ENCODE data around the gene BEND7. TPM values are rescaled to one million over a fixed set of nuclear protein-coding genes. Genes with fewer than 3 reads are reported as not detected.
"Not testable (repeated sequence)": the region's sequence is repeated elsewhere in the genome, so short reads cannot be mapped to it uniquely, and the experiment has no call there.

BEND7 gene
- total RNA-seq, 1 donor from 2014 or later: 22.5 TPM

DNA sequence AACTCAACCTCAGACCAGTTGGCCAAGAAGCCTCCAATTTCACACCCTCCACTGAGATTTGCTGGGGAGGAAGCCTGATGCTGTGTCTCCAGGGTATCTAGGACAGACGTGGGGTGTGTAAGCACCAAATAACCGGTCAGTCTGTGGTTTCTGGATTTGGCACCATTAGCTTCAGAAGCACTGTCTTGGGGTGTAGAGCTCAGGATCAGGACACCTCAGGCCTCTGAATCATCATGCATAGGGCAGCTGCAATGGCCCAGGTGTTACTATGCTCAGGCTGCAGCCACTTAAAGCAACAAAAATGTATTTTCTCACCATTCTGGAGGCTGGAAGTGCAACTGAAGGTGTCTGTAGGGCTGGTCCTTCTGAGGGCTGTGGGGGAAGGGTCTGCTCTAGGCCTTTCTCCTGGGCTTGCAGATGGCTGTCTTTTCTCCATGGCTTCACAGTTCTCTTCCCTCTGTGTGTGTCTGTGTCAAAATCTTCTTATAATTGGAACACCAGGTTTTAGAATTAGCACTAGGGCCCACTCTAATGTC is 107.4 kb downstream of the BEND7 start:
- no peak for DNase-seq (ENCODE audit: low spot score)

DNA sequence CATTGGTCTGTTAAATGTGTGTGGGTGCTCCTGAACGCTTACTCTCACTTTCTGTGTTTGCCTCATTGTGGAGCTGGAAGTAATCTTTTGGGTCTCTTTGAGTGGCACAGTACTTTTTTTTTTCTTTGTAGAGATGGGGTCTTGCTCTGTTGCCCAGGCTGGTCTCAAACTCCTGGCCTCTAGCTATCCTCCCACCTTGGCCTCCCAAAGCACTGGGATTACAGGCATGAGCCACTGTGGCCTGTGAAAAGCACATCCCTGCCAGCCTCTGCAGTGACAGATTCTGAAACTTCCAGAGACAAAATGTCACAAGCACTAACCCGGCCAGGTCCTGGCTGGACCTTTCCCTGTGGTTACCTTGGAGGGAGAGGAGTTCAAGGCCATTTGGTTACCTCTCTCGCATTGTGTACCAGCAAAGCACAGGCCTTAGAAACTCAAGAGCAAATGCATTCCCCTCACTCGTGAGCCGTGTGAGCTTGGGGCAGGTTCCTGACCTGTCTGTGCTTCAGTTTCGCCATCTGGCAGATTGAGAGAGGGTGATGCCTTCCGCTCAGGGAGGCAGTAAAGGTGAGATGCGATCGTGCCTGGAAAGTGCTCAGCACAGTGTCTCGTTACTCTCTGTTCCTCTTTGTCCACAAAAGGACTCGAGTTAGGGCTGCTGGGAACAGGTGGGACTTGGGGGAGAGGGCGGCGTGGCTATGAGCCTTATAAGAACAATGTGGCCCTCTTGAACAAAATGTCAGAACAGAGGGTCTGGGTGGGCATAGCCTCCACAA is 108.1 kb downstream of the BEND7 start:
- DNase-seq (ENCODE audit: low spot score): no peak

DNA sequence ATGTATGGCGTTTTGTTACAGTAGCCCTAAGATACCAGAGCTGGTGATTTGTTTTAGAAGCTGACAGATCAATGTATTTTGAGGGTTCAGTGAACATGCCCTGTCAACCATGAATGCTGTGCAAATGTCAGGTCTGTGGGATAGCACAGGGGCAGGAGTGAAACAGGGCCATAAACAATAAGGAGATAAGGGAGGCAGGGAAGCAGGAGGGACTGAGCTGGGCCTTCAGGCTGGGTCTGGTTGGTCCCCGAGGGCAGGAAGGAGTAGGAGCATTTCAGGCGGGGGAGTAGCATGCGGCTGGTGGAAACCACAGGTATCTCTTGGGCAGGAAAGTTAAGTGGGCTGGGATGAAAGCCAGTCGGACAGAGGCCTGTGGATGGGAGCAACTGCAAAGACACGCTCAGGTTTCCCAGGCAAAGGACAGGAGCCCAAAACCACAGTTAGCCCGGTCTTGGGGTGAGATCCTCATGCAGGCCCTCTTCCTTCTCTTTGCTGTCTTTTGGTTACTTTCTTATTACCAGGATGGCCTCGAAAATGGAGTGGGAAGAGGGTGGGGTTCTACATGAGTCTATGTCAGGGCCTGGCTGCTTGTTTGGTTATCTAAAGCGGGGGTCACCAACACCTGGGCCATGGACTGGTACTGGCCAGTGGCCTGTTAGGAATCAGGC is 111.2 kb downstream of the BEND7 start:
- no peak for DNase-seq (ENCODE audit: low spot score)

DNA sequence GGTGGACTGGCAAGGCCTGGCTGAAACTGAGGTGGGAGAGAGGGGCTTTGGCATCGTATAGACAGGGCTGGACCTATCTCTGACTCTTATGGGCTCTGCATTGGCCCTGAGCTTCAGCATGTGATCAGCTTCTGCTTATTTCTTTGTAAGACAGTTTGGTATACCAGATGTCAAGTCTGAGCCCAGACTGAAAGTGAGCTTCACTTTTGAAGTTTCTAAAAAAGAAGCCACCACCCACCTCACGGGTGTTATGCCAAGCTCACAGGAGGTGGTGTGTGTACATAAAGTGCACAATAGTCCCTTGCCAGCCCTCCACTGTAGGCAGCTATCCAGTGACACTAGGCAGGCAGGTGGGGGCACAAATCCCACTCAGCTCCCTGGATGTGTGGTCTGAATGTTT is 112.1 kb downstream of the BEND7 start:
- DNase-seq (ENCODE audit: low spot score): no peak

DNA sequence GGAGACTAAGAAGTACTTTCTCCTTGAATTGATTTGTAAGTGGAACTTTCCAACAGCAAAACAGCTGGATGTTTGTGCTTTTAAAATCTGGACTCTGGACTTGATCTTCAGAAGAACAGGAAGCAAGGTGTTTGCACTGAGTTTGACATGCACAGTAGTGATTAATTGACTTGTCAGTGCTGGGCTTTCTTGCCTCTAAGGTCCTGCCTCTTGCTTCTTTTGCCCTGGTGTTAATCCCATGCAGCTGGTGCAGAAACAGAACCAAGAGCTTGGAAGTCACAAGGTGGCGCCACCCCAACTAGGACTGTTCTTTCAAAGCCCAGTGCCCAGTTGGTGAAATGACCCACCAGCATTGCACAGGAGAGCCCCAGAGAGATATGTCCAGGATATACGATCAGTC is 114.0 kb downstream of the BEND7 start:
- no peak for DNase-seq (ENCODE audit: low spot score)

DNA sequence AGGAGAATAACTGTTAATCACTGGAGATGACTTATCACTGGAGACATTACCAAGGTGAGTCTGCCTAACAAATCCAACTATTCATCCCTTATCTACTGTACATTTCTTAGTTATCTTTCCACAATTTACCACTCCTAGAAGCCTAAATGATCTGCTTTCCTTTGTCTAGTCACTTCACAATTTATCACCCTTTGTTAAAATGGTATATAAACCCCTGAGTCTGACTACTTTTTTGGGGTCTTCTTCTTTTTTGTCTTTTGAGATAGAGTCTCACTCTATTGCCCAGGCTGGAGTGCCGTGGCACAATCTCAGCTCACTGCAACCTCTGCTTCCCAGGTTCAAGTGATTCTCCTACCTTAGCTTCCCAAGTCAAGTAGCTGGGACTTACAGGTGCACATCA is 114.7 kb downstream of the BEND7 start:
- DNase-seq (ENCODE audit: low spot score): no peak

DNA sequence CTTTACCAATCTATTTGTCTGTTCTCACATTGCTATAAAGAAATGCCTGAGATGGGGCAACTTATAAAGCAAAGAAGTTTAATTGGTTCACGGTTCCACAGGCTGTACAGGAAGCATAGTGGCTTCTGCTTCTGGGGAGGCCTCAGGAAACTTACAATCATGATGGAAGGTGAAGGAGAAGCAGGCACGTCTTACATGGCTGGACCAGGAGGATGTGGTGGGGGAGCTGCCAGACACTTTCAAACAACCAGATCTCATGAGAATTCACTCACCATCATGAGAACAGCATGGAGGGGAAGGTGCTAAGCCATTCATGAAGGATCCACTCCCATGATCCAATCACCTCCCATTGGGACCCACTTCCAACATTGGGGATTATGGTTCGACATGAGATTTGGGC is 115.9 kb downstream of the BEND7 start:
- DNase-seq (ENCODE audit: low spot score): peak; percentile 15

DNA sequence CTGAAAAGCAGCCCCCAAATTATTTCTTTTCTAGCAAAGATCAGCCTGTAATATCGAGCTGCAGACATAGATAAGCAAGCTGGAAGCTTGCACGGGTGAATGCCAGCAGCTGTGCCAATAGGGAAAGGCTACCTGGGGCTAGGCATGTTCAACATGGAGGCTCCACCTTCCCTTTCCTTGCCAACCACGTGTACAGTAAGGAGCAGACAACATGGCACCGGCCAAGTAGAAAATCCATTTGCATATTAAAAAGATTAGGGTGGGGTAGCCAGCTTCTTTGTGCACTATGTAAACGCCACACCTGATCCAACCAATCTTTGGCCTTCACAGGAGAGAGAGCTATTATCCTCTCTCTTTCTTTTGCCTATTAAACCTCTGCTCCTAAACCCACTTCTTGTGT is 124.0 kb downstream of the BEND7 start:
- no peak for DNase-seq (ENCODE audit: low spot score)

DNA sequence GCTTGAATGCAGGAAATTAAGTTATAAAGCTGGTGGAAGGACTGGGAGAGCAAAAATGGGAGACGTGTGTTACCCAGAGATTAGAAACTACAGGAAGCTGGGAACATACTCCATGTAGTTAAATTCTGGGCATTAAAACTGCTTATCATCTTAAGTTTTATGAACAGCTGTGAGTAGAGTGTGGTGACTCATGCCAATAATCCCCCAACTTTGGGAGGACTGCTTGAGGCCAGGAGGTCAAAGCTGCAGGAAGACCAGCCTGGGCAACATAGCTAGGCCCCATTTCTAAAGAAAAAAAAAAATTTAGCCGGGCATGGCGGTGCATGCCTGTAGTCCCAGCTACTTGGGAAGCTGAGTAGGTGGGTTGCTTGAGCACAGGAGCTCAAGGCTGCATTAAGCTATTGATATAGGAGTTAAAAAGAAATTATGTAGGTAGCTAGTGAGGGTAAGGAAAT is 124.5 kb downstream of the BEND7 start:
- DNase-seq (ENCODE audit: low spot score): no peak

DNA sequence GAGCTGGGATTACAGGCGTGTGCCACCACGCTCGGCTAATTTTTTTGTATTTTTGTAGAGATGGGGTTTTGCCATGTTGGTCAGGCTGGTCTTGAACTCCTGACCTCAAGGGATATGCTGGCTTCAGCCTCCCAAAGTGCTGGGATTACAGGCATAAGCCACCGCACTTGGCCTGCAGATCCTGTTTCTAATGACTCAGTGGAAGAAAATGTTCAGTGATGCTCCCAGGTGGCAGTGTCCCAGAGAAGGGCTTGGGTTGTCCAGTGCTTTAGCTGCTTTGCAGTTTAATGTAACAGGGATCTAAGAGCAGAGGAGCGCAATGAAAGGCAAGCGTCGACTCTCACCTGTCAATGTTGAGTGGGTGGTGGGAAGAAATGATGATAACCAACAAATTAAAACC is 125.4 kb downstream of the BEND7 start:
- DNase-seq (ENCODE audit: low spot score): not testable (repeated sequence)

DNA sequence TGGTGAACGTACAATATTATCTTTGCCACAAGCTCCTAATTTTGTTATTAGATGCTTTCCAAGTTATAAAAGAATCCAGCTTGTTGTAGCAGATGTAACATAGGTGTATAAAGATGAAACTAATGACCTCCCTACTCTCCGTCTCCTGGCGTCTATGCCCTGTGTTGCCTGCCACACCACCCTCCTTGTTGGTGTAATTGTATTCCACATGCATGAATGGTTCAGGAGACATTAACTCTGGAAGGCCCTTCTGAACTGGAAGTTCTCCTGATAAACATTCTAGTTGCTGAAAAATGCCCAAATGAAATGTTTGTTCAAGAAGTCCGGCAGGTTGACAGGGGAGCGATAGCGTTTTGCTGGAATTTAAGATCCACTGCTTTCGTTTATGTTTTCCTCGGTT is 126.8 kb downstream of the BEND7 start:
- no peak for DNase-seq (ENCODE audit: low spot score)

DNA sequence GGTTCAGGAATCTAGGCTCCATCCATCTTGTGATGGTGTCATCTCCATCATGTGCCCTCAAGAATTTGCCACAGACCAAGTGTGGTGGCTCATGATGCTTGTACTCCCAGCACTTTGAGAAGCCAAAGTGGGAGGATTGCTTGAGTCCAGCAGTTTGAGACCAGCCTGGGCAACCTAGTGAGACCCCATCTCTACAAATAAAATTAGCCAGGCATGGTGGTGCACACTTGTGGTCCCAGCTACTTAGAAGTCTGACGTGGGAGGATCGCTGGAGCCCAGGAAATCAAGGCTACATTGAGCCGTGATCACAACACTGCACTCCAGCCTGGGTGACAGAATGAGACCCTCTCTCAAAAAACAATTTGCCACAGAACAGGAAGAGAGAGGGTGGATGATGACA is 127.7 kb downstream of the BEND7 start:
- no peak for DNase-seq (ENCODE audit: low spot score)

DNA sequence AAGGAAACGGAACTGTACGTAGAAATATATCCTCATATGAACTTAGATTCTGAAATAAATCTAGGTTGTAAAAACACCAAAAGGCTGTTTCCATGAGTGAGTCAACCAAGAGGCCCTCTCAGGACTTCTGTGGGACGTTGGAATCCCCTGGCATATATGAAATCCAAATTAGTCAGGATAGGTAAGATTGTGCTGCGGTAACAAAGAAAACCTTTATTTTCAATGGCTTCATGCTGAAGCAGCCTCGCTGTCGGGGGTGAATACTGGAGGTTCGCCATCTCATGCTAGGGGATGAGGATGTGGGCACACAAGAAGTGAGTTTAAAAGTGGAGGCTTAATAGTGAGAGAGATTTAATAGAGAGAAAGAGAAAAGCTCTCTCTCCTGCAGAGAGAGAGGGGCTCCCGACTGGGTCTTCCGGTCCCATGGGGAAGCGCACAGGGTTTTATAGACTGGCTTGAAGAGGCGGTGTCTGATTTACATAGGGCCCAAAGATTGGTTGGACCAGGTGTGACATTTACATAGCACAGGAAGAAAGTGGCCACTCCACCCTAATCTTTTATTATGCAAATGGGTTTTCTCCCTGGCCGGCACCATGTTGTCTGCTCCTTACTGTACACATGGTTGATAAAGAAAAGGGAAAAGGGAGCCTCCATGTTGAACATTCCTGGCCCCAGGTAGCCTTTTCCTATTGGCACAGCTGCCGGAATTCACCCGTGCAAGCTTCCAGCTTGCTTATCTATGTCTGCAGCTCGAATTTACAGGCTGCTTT is 128.4 kb downstream of the BEND7 start:
- no peak for DNase-seq (ENCODE audit: low spot score)

DNA sequence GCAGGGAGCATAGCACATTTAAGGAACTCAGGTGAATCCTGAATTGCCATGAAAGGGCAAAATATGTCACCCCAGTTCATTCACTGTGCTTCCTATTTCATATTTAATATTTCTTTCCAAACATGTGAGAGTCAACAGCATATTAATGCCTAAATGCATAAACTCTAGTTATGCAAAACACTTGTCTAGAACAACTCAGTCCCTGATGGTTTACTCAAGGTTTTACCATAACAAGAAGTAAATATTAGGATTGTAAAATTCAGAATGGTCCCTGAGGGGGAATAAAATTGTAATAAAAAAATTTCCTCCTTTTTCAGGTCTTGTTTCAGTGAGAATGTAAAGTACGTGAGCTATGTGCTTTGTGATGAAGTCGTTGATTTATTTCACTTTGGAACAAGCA is 129.1 kb downstream of the BEND7 start:
- no peak for DNase-seq (ENCODE audit: low spot score)

DNA sequence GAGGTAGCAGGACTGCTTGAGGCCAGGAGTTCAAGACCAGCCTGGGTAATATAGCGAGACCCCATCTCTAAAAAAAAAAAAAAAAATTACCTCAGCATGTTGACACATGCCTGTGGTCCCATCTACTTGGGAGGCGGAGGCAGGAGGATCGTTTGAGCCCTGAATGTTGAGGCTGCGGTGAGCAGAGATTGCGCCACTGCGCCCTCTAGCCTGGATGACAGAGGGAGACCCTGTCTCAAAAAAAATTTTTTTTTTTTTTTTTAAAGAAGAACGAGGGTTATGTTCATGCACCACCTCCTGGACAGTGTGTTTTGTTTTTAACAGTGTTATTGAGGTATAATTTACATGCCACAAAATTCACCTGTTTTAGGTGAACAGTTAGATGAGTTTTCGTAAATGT is 129.6 kb downstream of the BEND7 start:
- DNase-seq (ENCODE audit: low spot score): no peak

DNA sequence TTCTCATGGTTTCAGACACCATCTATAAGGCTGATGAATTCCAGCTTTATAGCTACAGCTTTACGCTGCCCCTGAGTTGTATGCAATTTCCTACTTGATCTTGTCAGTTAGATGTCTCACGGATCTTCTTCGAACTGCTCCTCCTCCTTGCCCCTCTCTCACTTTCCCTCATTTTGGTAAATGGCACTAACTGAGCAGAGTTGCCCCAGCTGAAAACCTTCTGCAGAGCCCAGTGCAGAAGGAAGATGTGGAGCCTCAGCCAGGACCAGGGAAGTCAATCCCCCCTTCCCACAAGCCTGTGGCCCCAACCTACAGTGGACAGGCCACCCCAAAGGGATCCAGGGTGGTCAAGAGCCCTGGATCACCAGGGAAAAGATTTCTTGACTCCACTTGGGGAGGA is 131.8 kb downstream of the BEND7 start:
- no peak for DNase-seq (ENCODE audit: low spot score)

DNA sequence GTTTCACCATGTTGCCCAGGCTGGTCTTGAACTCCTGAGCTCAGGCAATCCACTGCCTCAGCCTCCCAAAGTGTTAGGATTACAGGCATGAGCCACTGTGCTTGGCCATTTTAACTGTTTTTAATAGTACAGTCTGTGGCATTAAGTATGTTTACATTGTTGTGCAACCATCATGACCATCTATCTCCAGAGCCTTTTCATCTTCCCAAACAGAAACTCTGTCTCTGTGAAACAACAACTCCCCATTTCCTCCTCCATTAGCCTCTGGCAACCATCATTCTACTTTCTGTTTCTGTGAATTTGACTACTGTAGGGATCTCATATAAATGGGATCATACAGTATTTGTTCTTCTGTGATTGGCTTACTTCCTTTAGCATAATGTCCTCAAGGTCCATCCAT is 132.4 kb downstream of the BEND7 start:
- no peak for DNase-seq (ENCODE audit: low spot score)

DNA sequence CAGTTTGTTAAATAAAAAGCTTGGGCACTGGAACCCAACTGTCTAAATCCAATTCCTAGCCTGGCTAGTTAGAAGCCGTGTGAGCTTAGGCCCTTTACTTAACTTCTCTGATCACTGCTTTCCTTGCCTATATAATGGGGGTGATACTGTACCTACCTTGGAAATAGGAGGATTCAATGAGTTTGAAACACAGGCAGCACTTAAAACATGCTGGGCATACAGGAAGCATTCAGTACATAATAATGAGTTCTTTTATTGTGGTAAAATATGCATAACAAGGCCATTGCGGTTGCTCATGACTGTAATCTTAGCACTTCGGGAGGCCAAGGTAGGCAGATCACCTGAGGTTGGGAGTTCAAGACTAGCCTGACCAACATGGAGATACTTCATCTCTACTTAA is 133.3 kb downstream of the BEND7 start:
- DNase-seq (ENCODE audit: low spot score): no peak

DNA sequence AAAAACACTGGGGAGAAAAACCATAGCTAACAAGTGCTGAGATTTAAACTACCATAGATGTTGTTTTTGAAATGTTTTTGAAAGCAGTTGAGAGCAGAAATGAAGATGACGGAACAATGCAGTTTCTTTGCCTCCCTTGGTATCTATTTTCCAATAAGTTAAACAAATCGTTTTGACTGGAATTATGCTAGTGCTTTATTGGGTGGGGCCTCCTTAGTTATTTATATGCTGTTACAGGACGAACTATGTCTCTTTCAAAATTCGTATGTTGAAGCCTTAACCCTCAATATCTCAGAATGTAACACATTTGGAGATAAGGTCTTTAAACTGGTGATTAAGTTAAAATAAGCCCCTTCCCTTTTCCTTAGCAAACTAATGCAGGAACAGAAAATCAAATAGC is 135.2 kb downstream of the BEND7 start:
- DNase-seq (ENCODE audit: low spot score): no peak

DNA sequence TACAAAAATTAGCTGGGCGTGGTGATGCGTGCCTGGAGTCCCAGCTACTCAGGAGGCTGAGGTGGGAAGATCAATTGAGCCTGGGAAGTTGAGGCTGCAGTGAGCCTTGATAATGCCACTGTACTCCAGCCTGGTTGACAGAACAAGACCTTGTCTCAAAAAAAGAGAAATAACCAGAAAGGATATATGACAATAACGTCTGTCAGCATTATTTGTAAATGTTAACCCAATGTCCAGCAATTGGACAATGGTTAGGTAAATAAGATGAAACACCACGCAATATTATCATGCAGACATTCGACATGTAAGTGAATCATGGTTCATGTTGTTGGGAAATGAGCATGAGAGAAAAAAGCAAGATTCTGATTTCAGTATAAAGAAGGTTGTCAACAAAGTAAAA is 136.1 kb downstream of the BEND7 start:
- DNase-seq (ENCODE audit: low spot score): no peak
